GM23338 (cell line): ENCODE results near the gene AUH. TPM values are rescaled to one million over a fixed set of nuclear protein-coding genes. Genes with fewer than 3 reads are reported as not detected.

Source experiments
- ATAC-seq: fragments of 200-7000 bp; cut with Tn5 transposase; 3 replicates; pipeline ENCODE4 v1.9.1; 2020
- DNase-seq: peaks from one replicate; pipeline ENCODE4 v3.0.0-alpha.2; 2015; ENCODE audit warnings: low spot score
- H2AFZ ChIP-seq: fragments of 200-600 bp; sonication (generic); 2 replicates; pipeline ENCODE4 v1.8.0; 2016; ENCODE audit warnings: antibody characterized with exemption, mild to moderate bottlenecking, moderate library complexity
- H3F3A ChIP-seq: fragments of 200-600 bp; sonication (generic); replicated peaks from 2 replicates; pipeline ENCODE4 v1.8.0; 2017; ENCODE audit warnings: antibody characterized with exemption, mixed run types, low read depth
- H3K27ac ChIP-seq: fragments of 200-600 bp; sonication (generic); 2 replicates; pipeline ENCODE4 v1.6.1; 2016; ENCODE audit warnings: low read depth
- H3K27me3 ChIP-seq: fragments of 200-600 bp; sonication (generic); 2 replicates; pipeline ENCODE4 v1.8.0; 2016; ENCODE audit warnings: mild to moderate bottlenecking, mixed run types, moderate library complexity; ENCODE audit not compliant: insufficient read depth
- H3K36me3 ChIP-seq: fragments of 200-600 bp; sonication (generic); 2 replicates; pipeline ENCODE4 v1.8.0; 2016; ENCODE audit warnings: mild to moderate bottlenecking; ENCODE audit not compliant: insufficient read depth
- H3K4me1 ChIP-seq: fragments of 200-600 bp; sonication (generic); 2 replicates; pipeline ENCODE4 v1.8.0; 2016; ENCODE audit warnings: mild to moderate bottlenecking, moderate library complexity; ENCODE audit not compliant: insufficient read depth
- H3K4me2 ChIP-seq: fragments of 200-600 bp; sonication (generic); 2 replicates; pipeline ENCODE4 v1.7.1; 2017; ENCODE audit warnings: mixed run types
- H3K4me3 ChIP-seq: fragments of 200-600 bp; sonication (generic); 2 replicates; pipeline ENCODE4 v1.6.1; 2016; ENCODE audit warnings: mixed run types
- H3K79me2 ChIP-seq: fragments of 200-600 bp; sonication (generic); replicated peaks from 2 replicates; pipeline ENCODE4 v1.8.0; 2017; ENCODE audit warnings: mild to moderate bottlenecking; ENCODE audit not compliant: insufficient read depth
- H3K9me2 ChIP-seq: fragments of 200-600 bp; sonication (generic); 2 replicates; pipeline ENCODE4 v1.8.0; 2017; ENCODE audit not compliant: insufficient read depth
- H4K20me1 ChIP-seq: fragments of 200-600 bp; sonication (generic); replicated peaks from 2 replicates; pipeline ENCODE4 v1.8.0; 2017; ENCODE audit warnings: mild to moderate bottlenecking; ENCODE audit not compliant: insufficient read depth
- H3K27ac Mint-ChIP-seq: 2 replicates; pipeline ENCODE4 v1.8.0; 2020; ENCODE audit warnings: inconsistent platforms, mild to moderate bottlenecking, moderate library complexity, mixed read lengths
- H3K27me3 Mint-ChIP-seq: 3 replicates; pipeline ENCODE4 v1.8.0; 2022; ENCODE audit warnings: low read depth, mild to moderate bottlenecking, moderate library complexity, mixed read lengths, inconsistent platforms; ENCODE audit not compliant: insufficient read depth, poor library complexity
- H3K36me3 Mint-ChIP-seq: 3 replicates; pipeline ENCODE4 v1.8.0; 2021; ENCODE audit warnings: low read depth, mild to moderate bottlenecking, inconsistent platforms, moderate library complexity, mixed read lengths
- H3K4me1 Mint-ChIP-seq: 3 replicates; pipeline ENCODE4 v1.8.0; 2020; ENCODE audit warnings: mild to moderate bottlenecking, inconsistent platforms, mixed read lengths
- H3K4me3 Mint-ChIP-seq: 3 replicates; pipeline ENCODE4 v1.8.0; 2021; ENCODE audit warnings: moderate library complexity, mild to moderate bottlenecking, inconsistent platforms, mixed read lengths
- H3K9me3 Mint-ChIP-seq: 3 replicates; pipeline ENCODE4 v1.8.0; 2020; ENCODE audit warnings: moderate library complexity, mild to moderate bottlenecking, inconsistent platforms, mixed read lengths
- CREB1 ChIP-seq: fragments of 250-450 bp; sonication (Bioruptor Pico); IDR thresholded peaks from 2 replicates; pipeline ENCODE4 v1.5.0; 2020; ENCODE audit warnings: low read depth, mild to moderate bottlenecking, moderate library complexity
- EZH2 ChIP-seq: fragments of 200-600 bp; sonication (generic); IDR thresholded peaks from one replicate; pipeline ENCODE4 v1.8.0; 2017; ENCODE audit warnings: antibody characterized with exemption, mild to moderate bottlenecking, low read depth; ENCODE audit not compliant: unreplicated experiment
- EZH2phosphoT487 ChIP-seq: fragments of 200-600 bp; sonication (generic); IDR thresholded peaks from one replicate; pipeline ENCODE4 v1.8.1; 2018; ENCODE audit warnings: antibody characterized with exemption; ENCODE audit not compliant: unreplicated experiment
- JUNB ChIP-seq: IDR thresholded peaks from one replicate; pipeline ENCODE4 v1.6.1; 2016; ENCODE audit warnings: antibody characterized with exemption; ENCODE audit not compliant: unreplicated experiment
- NANOG ChIP-seq: IDR thresholded peaks from 2 replicates; pipeline ENCODE4 v1.6.1; 2016; ENCODE audit warnings: antibody characterized with exemption, borderline replicate concordance
- POLR2AphosphoS5 ChIP-seq: IDR thresholded peaks from 2 replicates; pipeline ENCODE4 v1.6.1; 2016; ENCODE audit warnings: antibody characterized with exemption, low read depth
- ZNF114 ChIP-seq: fragments of 250-450 bp; sonication (Bioruptor Pico); IDR thresholded peaks from 2 replicates; pipeline ENCODE4 v1.5.0; 2020; ENCODE audit warnings: mild to moderate bottlenecking, moderate library complexity
- ZNF331 ChIP-seq: fragments of 250-450 bp; sonication (Bioruptor Pico); IDR thresholded peaks from 2 replicates; pipeline ENCODE4 v1.5.0; 2020; ENCODE audit warnings: low read depth, mild to moderate bottlenecking, moderate library complexity
- ZNF462 ChIP-seq: fragments of 250-450 bp; sonication (Bioruptor Pico); IDR thresholded peaks from 2 replicates; pipeline ENCODE4 v1.5.0; 2020; ENCODE audit warnings: mild to moderate bottlenecking, moderate library complexity
- polyA plus RNA-seq: library from polyadenylated mRNA; unstranded; fragments of >200 nt; fragmentation: Nextera tagmentation; extraction: Ambion mirVana; gene quantifications from 2 replicates; pipeline ENCODE4 v1.2.1, GENCODE V29; 2016
- total RNA-seq: library from RNA; depleted of rRNA; stranded (reverse); fragments of >200 nt; shearing (Covaris generic); gene quantifications from 2 replicates; pipeline ENCODE4 v1.2.3, GENCODE V29; 2014
- TF ChIP-seq, protein P1 (sequence below), 2 experiments: fragments of 200-600 bp in 1 of 2; sonication (generic) in 1 of 2; conservative IDR thresholded peaks; 2 replicates each; pipeline versions ENCODE4 v1.5.1 to v1.6.1; 2016 to 2017; ENCODE audit warnings: antibody characterized with exemption in 2 of 2, low read depth in 2 of 2, mild to moderate bottlenecking in 2 of 2, moderate library complexity in 1 of 2
- TF ChIP-seq, protein P2 (sequence below): IDR thresholded peaks from one replicate; pipeline ENCODE4 v1.6.1; 2018; ENCODE audit warnings: antibody characterized with exemption; ENCODE audit not compliant: unreplicated experiment
- TF ChIP-seq, protein P3 (sequence below): IDR thresholded peaks from 2 replicates; pipeline ENCODE4 v1.6.1; 2016; ENCODE audit warnings: antibody characterized with exemption

The AUH gene
- total and polyA plus RNA-seq, 2 experiments from 2014 or later, result 28.8 to 34.2 TPM

- Histone ChIP-seq H3K4me2 (no peak overlapping the region), H4K20me1 (peaks cover 9% of the 10 kb centered on the region; the same call in 1 of the 2 replicates), H3K79me2 (peaks cover 27% of the 10 kb centered on the region), H3K9me2 (no peaks in the 10 kb centered on the region), H3K4me1 (no peaks in the 10 kb centered on the region), H3K36me3 (no peaks in the 10 kb centered on the region; the same call in 1 of the 2 replicates), H3K27me3 (no peaks in the 10 kb centered on the region), H2AFZ (no peak overlapping the region), H3F3A (no peaks in the 10 kb centered on the region), H3K27ac (no peak overlapping the region), H3K4me3 (no peak overlapping the region)
- Mint-ChIP-seq H3K4me1 (no peaks in the 10 kb centered on the region), H3K36me3 (peaks cover 38% of the 10 kb centered on the region), H3K27ac (no peak overlapping the region), H3K4me3 (no peak overlapping the region), H3K27me3 (no peaks in the 10 kb centered on the region), H3K9me3 (peaks cover 3% of the 10 kb centered on the region; the same call in 2 of the 3 replicates)
- ATAC-seq (no peak), DNase-seq (no peak)
- no peak for TF ChIP-seq EZH2
- no peak for TF ChIP-seq ZNF331 (CRISPR knock-in tag)
- TF ChIP-seq, protein P1, sequence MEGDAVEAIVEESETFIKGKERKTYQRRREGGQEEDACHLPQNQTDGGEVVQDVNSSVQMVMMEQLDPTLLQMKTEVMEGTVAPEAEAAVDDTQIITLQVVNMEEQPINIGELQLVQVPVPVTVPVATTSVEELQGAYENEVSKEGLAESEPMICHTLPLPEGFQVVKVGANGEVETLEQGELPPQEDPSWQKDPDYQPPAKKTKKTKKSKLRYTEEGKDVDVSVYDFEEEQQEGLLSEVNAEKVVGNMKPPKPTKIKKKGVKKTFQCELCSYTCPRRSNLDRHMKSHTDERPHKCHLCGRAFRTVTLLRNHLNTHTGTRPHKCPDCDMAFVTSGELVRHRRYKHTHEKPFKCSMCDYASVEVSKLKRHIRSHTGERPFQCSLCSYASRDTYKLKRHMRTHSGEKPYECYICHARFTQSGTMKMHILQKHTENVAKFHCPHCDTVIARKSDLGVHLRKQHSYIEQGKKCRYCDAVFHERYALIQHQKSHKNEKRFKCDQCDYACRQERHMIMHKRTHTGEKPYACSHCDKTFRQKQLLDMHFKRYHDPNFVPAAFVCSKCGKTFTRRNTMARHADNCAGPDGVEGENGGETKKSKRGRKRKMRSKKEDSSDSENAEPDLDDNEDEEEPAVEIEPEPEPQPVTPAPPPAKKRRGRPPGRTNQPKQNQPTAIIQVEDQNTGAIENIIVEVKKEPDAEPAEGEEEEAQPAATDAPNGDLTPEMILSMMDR (conservative IDR thresholded peaks at IDR 0.05; ENCODE audit: low read depth in 2 of 2), result no peak
- TF ChIP-seq, protein P2, sequence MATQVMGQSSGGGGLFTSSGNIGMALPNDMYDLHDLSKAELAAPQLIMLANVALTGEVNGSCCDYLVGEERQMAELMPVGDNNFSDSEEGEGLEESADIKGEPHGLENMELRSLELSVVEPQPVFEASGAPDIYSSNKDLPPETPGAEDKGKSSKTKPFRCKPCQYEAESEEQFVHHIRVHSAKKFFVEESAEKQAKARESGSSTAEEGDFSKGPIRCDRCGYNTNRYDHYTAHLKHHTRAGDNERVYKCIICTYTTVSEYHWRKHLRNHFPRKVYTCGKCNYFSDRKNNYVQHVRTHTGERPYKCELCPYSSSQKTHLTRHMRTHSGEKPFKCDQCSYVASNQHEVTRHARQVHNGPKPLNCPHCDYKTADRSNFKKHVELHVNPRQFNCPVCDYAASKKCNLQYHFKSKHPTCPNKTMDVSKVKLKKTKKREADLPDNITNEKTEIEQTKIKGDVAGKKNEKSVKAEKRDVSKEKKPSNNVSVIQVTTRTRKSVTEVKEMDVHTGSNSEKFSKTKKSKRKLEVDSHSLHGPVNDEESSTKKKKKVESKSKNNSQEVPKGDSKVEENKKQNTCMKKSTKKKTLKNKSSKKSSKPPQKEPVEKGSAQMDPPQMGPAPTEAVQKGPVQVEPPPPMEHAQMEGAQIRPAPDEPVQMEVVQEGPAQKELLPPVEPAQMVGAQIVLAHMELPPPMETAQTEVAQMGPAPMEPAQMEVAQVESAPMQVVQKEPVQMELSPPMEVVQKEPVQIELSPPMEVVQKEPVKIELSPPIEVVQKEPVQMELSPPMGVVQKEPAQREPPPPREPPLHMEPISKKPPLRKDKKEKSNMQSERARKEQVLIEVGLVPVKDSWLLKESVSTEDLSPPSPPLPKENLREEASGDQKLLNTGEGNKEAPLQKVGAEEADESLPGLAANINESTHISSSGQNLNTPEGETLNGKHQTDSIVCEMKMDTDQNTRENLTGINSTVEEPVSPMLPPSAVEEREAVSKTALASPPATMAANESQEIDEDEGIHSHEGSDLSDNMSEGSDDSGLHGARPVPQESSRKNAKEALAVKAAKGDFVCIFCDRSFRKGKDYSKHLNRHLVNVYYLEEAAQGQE, result no peak
- no peak for TF ChIP-seq ZNF462 (CRISPR knock-in tag)
- no peak for TF ChIP-seq CREB1
- TF ChIP-seq NANOG, result no peak
- TF ChIP-seq EZH2phosphoT487, result no peak
- TF ChIP-seq POLR2AphosphoS5, result no peak
- no peak for TF ChIP-seq ZNF114 (CRISPR knock-in tag)
- TF ChIP-seq JUNB, result no peak
- TF ChIP-seq, protein P3, sequence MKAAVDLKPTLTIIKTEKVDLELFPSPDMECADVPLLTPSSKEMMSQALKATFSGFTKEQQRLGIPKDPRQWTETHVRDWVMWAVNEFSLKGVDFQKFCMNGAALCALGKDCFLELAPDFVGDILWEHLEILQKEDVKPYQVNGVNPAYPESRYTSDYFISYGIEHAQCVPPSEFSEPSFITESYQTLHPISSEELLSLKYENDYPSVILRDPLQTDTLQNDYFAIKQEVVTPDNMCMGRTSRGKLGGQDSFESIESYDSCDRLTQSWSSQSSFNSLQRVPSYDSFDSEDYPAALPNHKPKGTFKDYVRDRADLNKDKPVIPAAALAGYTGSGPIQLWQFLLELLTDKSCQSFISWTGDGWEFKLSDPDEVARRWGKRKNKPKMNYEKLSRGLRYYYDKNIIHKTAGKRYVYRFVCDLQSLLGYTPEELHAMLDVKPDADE, result no peak
Observed at GRCh38 chr9:91334053-91334452, 27.7 kb downstream of the AUH start.
